Vagina (tissue), 2 donors: ENCODE measurements around the gene ERC2. TPM values are rescaled to one million over a fixed set of nuclear protein-coding genes. Genes with fewer than 3 reads are reported as not detected.

Experiments
- DNase-seq, 2 donors: peaks; one replicate each; pipeline ENCODE4 v3.0.0-alpha.2; 2017; ENCODE audit errors: extremely low spot score in 2 of 2
- H3K27ac ChIP-seq: fragments of 200-600 bp; sonication (generic); one replicate; pipeline ENCODE4 v1.5.1; 2019
- H3K27me3 ChIP-seq: fragments of 200-600 bp; sonication (generic); one replicate; pipeline ENCODE4 v1.5.1; 2019
- H3K36me3 ChIP-seq, 2 donors: fragments of 200-600 bp; sonication (generic); one replicate each; pipeline ENCODE4 v1.5.1; 2017 to 2019
- H3K4me1 ChIP-seq: fragments of 200-600 bp; sonication (generic); one replicate; pipeline ENCODE4 v1.5.1; 2019
- H3K4me3 ChIP-seq, 2 donors: fragments of 200-600 bp; sonication (generic); 1 replicate in 1 of 2; 2 replicates in 1 of 2; pipeline ENCODE4 v1.5.1; 2016 to 2019
- H3K9me3 ChIP-seq: fragments of 200-600 bp; sonication (generic); one replicate; pipeline ENCODE4 v1.5.1; 2019
- POLR2A ChIP-seq, 2 donors: fragments of 450-650 bp; IDR thresholded peaks; one replicate each; pipeline ENCODE4 v1.6.1; 2017; ENCODE audit warnings: antibody characterized with exemption in 2 of 2, mild to moderate bottlenecking in 2 of 2, moderate library complexity in 2 of 2
- POLR2AphosphoS5 ChIP-seq, 2 donors: sonication (generic); formaldehyde crosslinking; IDR thresholded peaks; one replicate each; pipeline ENCODE4 v1.9.0; 2017; ENCODE audit warnings: antibody characterized with exemption in 2 of 2, mild to moderate bottlenecking in 2 of 2, low read depth in 1 of 2; ENCODE audit not compliant: insufficient read depth in 1 of 2
- intact Hi-C: fragments of 100-400 bp; cut with DNase I; formaldehyde crosslinking; loops from one replicate; pipeline ENCODE4 v1.15.1; 2023
- total RNA-seq: library from RNA; depleted of rRNA; stranded (reverse); fragments of >200 nt; gene quantifications from one replicate; pipeline ENCODE4 v1.2.3, GENCODE V29; 2016
- TF ChIP-seq, protein P1 (sequence below), 3 experiments: fragments of 450-650 bp in 2 of 3; fragments of 200-600 bp in 1 of 3; sonication (generic) in 1 of 3; IDR thresholded peaks; one replicate each; pipeline ENCODE4 v1.5.1; 2017 to 2019; ENCODE audit warnings: antibody characterized with exemption in 3 of 3, mild to moderate bottlenecking in 2 of 3, moderate library complexity in 2 of 3

Gene ERC2
- total RNA-seq, 1 donor from 2014 or later = 1.2 TPM

DNA sequence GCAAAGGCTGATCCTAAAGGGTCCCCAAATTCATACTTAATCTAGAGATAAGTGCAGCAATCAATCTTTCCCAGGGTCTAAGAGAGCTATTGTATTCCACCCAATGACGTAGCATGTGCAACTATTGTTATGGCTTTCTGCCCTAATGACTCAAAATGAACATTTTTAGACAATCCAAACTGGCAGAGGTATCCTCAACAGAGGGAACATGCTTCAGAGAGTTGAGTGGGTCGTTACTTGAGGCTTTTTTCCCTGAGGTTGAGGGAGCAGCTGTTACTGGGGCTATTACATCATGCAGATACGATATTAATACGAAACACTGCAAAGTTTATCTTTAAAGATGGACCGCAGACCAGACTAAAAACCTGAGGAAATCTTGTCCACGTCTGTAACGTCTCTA is 702.9 kb downstream of the ERC2 start:
- TF ChIP-seq POLR2AphosphoS5 (IDR thresholded peaks at IDR 0.05; ENCODE audit: insufficient read depth in 1 of 2, low read depth in 1 of 2) (no peak), POLR2A (IDR thresholded peaks at IDR 0.05) (no peak)
- TF ChIP-seq, protein P1, sequence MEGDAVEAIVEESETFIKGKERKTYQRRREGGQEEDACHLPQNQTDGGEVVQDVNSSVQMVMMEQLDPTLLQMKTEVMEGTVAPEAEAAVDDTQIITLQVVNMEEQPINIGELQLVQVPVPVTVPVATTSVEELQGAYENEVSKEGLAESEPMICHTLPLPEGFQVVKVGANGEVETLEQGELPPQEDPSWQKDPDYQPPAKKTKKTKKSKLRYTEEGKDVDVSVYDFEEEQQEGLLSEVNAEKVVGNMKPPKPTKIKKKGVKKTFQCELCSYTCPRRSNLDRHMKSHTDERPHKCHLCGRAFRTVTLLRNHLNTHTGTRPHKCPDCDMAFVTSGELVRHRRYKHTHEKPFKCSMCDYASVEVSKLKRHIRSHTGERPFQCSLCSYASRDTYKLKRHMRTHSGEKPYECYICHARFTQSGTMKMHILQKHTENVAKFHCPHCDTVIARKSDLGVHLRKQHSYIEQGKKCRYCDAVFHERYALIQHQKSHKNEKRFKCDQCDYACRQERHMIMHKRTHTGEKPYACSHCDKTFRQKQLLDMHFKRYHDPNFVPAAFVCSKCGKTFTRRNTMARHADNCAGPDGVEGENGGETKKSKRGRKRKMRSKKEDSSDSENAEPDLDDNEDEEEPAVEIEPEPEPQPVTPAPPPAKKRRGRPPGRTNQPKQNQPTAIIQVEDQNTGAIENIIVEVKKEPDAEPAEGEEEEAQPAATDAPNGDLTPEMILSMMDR (IDR thresholded peaks at IDR 0.05) = no peak

DNA sequence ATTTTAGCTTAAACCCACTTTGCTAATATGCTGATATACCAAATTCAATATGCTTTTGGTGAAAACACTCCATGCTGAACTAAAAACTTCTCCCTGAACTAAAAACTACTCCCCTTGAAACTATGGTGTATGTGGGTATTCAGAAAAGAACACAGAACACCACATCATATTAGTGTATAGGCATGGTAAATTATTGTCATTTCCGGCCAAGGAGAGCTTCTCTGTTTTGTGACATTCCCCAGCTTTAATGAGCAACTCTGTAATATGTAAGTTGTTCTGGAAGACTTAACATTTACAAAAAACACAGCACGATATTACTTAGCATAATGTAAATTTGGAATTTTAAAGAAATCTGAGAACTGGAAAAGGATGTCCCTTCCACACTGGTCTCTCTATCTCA is 711.3 kb downstream of the ERC2 start:
- Histone ChIP-seq H3K4me3 (no peak overlapping the region), H3K27me3 (no peaks in the 10 kb centered on the region)

More for the DNA sequence above, 702.9 kb downstream of the ERC2 start:
- no peak for DNase-seq
- H3K4me3 ChIP-seq = no peak overlapping the region
- no peaks in the 10 kb centered on the region for H3K27me3 ChIP-seq
- H3K4me1 ChIP-seq = no peaks in the 10 kb centered on the region
- intact Hi-C loops = no loop called here
- H3K27ac ChIP-seq = no peak overlapping the region
- H3K36me3 ChIP-seq = no peaks in the 10 kb centered on the region
- no peaks in the 10 kb centered on the region for H3K9me3 ChIP-seq

DNA sequence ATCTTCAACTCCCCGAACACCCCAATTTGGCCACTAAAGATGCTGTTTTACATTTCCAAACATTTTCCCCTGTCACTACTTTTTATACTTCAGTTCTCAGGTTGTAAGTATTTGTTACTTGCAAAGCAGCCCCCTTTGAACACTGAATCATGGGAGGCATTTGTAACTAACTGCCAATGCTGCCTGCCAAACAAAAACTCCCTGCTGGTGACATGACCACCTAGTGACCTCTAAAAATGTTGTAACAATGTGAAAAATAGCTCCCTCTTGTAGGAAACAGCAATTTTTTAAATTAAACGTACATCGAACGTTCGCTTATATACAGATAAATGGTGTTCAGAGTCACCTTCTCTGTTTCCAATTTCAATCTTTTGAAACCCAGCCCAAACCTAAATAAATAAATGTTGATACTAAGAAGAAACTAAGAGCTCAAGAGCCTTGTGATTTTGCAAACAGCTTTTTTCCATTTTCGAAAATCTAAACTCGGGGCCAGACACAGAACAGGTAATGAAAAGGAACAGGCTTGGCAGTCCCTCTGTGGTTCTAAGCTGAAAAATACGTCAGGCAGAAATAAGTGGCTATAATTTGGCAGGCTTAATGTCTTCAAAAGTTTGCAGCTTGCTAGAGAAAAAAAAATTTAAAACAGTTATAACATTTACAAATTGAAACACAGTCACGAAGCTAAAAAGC is 712.6 kb downstream of the ERC2 start:
- Histone ChIP-seq H3K9me3 (no peaks in the 10 kb centered on the region), H3K36me3 (no peaks in the 10 kb centered on the region), H3K27me3 (no peaks in the 10 kb centered on the region), H3K4me3 (no peak overlapping the region), H3K27ac (no peak overlapping the region), H3K4me1 (no peaks in the 10 kb centered on the region)
- TF ChIP-seq POLR2A (IDR thresholded peaks at IDR 0.05) (no peak), POLR2AphosphoS5 (IDR thresholded peaks at IDR 0.05; ENCODE audit: insufficient read depth in 1 of 2, low read depth in 1 of 2) (no peak)
- TF ChIP-seq, protein P1 (IDR thresholded peaks at IDR 0.05) = no peak
- intact Hi-C loops = no loop called here
- DNase-seq = no peak

More for the DNA sequence above, 711.3 kb downstream of the ERC2 start:
- Histone ChIP-seq H3K27ac (no peak overlapping the region), H3K9me3 (no peaks in the 10 kb centered on the region), H3K4me1 (no peaks in the 10 kb centered on the region), H3K36me3 (no peaks in the 10 kb centered on the region)
- no peak for DNase-seq
- intact Hi-C loops = no loop called here
- TF ChIP-seq, protein P1 (IDR thresholded peaks at IDR 0.05) = no peak
- TF ChIP-seq POLR2AphosphoS5 (IDR thresholded peaks at IDR 0.05; ENCODE audit: insufficient read depth in 1 of 2, low read depth in 1 of 2) (no peak), POLR2A (IDR thresholded peaks at IDR 0.05) (no peak)

DNA sequence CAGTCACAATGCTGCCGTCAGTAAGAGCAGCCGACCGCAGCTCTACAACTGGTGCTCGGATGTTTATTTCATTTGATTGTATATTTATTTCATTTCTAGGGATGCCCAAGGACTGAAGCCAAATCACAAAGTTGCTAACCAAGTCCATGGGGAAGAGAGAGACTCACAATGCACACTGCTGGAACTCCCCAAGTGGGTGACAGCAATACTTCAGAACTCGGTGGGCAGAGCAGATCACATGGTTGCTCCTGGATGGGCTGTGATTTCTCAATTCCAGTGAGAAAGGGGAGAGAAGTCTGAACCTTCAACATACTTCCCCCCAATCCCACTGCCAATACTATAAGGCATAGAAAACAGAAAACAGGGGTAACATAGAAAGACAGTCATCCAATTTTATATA is 715.4 kb downstream of the ERC2 start:
- no peak for DNase-seq
- intact Hi-C loops = no loop called here
- TF ChIP-seq POLR2A (IDR thresholded peaks at IDR 0.05) (no peak), POLR2AphosphoS5 (IDR thresholded peaks at IDR 0.05; ENCODE audit: insufficient read depth in 1 of 2, low read depth in 1 of 2) (no peak)
- TF ChIP-seq, protein P1 (IDR thresholded peaks at IDR 0.05) = no peak
- Histone ChIP-seq H3K27me3 (no peaks in the 10 kb centered on the region), H3K27ac (no peak overlapping the region), H3K4me1 (no peaks in the 10 kb centered on the region), H3K4me3 (no peak overlapping the region), H3K9me3 (no peaks in the 10 kb centered on the region), H3K36me3 (no peaks in the 10 kb centered on the region)

DNA sequence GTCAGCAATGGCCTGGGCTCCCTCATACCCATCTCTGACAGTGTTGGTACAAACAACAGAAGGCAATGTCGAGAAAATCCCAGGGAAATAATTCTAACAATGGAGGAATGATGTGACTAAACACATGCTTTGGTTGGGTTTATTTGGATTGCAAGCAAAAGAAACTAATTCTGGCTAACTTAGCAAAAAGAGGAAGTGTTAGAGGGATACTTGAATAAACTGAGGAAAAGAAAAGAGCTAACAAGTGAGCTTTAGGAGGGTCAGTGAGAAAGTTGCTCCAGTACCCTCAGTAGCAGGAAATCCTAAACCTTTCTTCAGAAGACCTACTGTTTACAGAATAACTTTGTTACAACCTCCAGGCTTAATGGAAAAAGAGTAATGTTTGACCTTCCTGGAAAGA is 716.5 kb downstream of the ERC2 start:
- TF ChIP-seq, protein P1 (IDR thresholded peaks at IDR 0.05) = no peak
- TF ChIP-seq POLR2AphosphoS5 (IDR thresholded peaks at IDR 0.05; ENCODE audit: insufficient read depth in 1 of 2, low read depth in 1 of 2) (no peak), POLR2A (IDR thresholded peaks at IDR 0.05) (no peak)
- no peaks in the 10 kb centered on the region for H3K36me3 ChIP-seq
- intact Hi-C loops = no loop called here

More for the DNA sequence above, 716.5 kb downstream of the ERC2 start:
- DNase-seq = no peak
- Histone ChIP-seq H3K27me3 (no peaks in the 10 kb centered on the region), H3K4me3 (no peak overlapping the region), H3K9me3 (no peaks in the 10 kb centered on the region), H3K4me1 (no peaks in the 10 kb centered on the region), H3K27ac (no peak overlapping the region)
